Measurements from ENCODE around the gene KCNJ6. TPM values are rescaled to one million over a fixed set of nuclear protein-coding genes. Genes with fewer than 3 reads are reported as not detected.

KCNJ6 gene
- total and polyA plus RNA-seq, 7 experiments from 2014 or later = 0.01 TPM; not detected in 6

- peak overlapping the region; percentile 56 to 100 (median 96) for H3K4me3 Mint-ChIP-seq
- no peaks in the 10 kb centered on the region for H3K9me3 ChIP-seq (ENCODE audit: control insufficient read depth in 2 of 3, low read length in 3 of 3)
- H3K4me3 ChIP-seq (ENCODE audit: low read length) = peak overlapping the region; percentile 99
- peaks cover 0 to 32% (median 17%) of the 10 kb centered on the region in 7 donors for H3K4me1 Mint-ChIP-seq
- no peaks in the 10 kb centered on the region for H3K36me3 Mint-ChIP-seq
- H3K27me3 ChIP-seq (ENCODE audit: control insufficient read depth in 2 of 2, insufficient read depth in 2 of 2, low read length in 2 of 2) = no peaks in the 10 kb centered on the region
- intact Hi-C loops (cut with micrococcal nuclease) = loop anchor here (1.0 to 10.0 kb wide), 22 partner anchors 44 to 1882 kb away; partner anchors contain the start of genes BRWD1 (in 2 of the 2), DYRK1A (in 2 of the 2), VPS26C (in 2 of the 2) and DOP1B (in 1 of the 2)
- DNase-seq (peak in 1 of 9 donors; percentile 7), ATAC-seq (no peak)
- ChIA-PET POLR2A (interaction anchor here (0.6 to 1.8 kb wide), 7 partner anchors 8 to 1784 kb away, joined by 3 to 6 read pairs (median 3); partner anchors contain the start of genes HMGN1, PIGP and TTC3), CTCF (interaction anchor here (1.1 to 1.5 kb wide), 3 partner anchors 8 to 681 kb away, joined by 3 to 4 read pairs (median 3); no protein-coding TSS in a partner anchor)
- peaks cover 11 to 17% of the 10 kb centered on the region in 2 donors for H3K4me1 ChIP-seq (ENCODE audit: control insufficient read depth in 2 of 2, insufficient read depth in 2 of 2, low read length in 2 of 2)
- H3K27ac ChIP-seq (ENCODE audit: low read depth, low read length) = peak overlapping the region; percentile 82
- peaks cover 0 to 10% (median 0%) of the 10 kb centered on the region in 5 donors for H3K27me3 Mint-ChIP-seq
- H3K36me3 ChIP-seq (ENCODE audit: control insufficient read depth in 2 of 3, insufficient read depth in 3 of 3, low read length in 3 of 3) = no peaks in the 10 kb centered on the region
- H3K27ac Mint-ChIP-seq = peak overlapping the region; percentile 97 to 100 (median 99)
- H3K9me3 Mint-ChIP-seq = peaks cover 0 to 2% (median 0%) of the 10 kb centered on the region in 11 donors
These were observed 351.2 kb downstream of the KCNJ6 start for GRCh38 chr21:37564924-37565529.

DNA sequence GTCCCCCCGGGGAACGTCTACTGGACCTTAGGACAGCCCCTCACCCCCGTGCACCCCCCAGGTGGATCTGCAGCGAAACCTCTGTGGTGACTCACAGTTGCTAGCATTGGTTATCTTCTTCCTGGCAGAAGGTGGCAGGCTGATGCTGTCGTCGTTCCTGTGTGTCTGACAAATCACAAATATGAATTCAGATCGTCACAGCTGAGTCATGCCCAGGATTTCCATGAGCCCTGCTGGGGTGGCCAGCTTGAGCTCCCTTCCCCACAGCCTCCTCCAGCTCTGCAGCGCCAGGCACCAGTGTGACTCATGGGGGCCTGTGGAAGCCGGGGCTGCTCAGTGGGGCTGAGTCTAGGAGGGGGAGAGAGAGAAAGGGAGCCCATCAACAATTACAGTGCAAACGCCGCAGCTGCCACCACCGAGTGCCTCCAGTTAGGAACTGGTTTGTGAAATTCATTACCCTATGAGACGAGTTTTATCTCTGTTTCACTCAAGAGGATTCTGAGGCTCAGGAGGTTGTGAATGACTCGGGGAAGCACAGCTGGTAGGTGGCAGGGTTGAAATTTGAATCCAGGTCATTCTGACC lies 351.8 kb downstream of the KCNJ6 start:
- peak; percentile 81 for ATAC-seq
- intact Hi-C loops (cut with micrococcal nuclease) = loop anchor here (1.0 to 10.0 kb wide), 22 partner anchors 45 to 1883 kb away; partner anchors contain the start of genes BRWD1 (in 2 of the 2), DYRK1A (in 2 of the 2), VPS26C (in 2 of the 2) and DOP1B (in 1 of the 2)
- peaks cover 0 to 32% (median 17%) of the 10 kb centered on the region in 7 donors for H3K4me1 Mint-ChIP-seq
- peaks cover 0 to 8% (median 0%) of the 10 kb centered on the region in 5 donors for H3K27me3 Mint-ChIP-seq
- H3K36me3 Mint-ChIP-seq = no peaks in the 10 kb centered on the region
- DNase-seq = peak in 7 of 9 donors; percentile 73 to 93 (median 81)
- Histone ChIP-seq H3K27me3 (ENCODE audit: control insufficient read depth in 2 of 2, insufficient read depth in 2 of 2, low read length in 2 of 2) (no peaks in the 10 kb centered on the region), H3K27ac (ENCODE audit: low read depth, low read length) (peak overlapping the region; percentile 82), H3K4me1 (ENCODE audit: control insufficient read depth in 2 of 2, insufficient read depth in 2 of 2, low read length in 2 of 2) (peaks cover 11 to 17% of the 10 kb centered on the region in 2 donors), H3K4me3 (ENCODE audit: low read length) (peak overlapping the region; percentile 99), H3K9me3 (ENCODE audit: control insufficient read depth in 2 of 3, low read length in 3 of 3) (no peaks in the 10 kb centered on the region), H3K36me3 (ENCODE audit: control insufficient read depth in 2 of 3, insufficient read depth in 3 of 3, low read length in 3 of 3) (no peaks in the 10 kb centered on the region)
- H3K9me3 Mint-ChIP-seq = peaks cover 0 to 2% (median 0%) of the 10 kb centered on the region in 11 donors
- peak overlapping the region; percentile 97 to 100 (median 99) for H3K27ac Mint-ChIP-seq
- peak overlapping the region; percentile 93 to 100 (median 97) for H3K4me3 Mint-ChIP-seq
- POLR2A ChIA-PET = interaction anchor here (0.6 to 2.1 kb wide), 14 partner anchors 9 to 1784 kb away, joined by 3 to 17 read pairs (median 4); partner anchors contain the start of genes DYRK1A, HMGN1, PIGP and PSMG1
- CTCF ChIA-PET = interaction anchor here (0.8 to 1.8 kb wide), 9 partner anchors 9 to 682 kb away, joined by 3 to 5 read pairs (median 4); no protein-coding TSS in a partner anchor

- POLR2A ChIA-PET = interaction anchor here (0.6 to 2.1 kb wide), 15 partner anchors 9 to 1620 kb away, joined by 3 to 17 read pairs (median 3); partner anchors contain the start of genes DYRK1A, PIGP, PSMG1 and TTC3
- peaks cover 0 to 32% (median 17%) of the 10 kb centered on the region in 7 donors for H3K4me1 Mint-ChIP-seq
- CTCF ChIA-PET = interaction anchor here (0.6 to 1.8 kb wide), 11 partner anchors 8 to 959 kb away, joined by 3 to 6 read pairs (median 4); no protein-coding TSS in a partner anchor
- H3K4me3 ChIP-seq (ENCODE audit: low read length) = peak overlapping the region; percentile 99
- intact Hi-C loops (cut with micrococcal nuclease) = loop anchor here (1.0 to 10.0 kb wide), 23 partner anchors 46 to 1884 kb away; partner anchors contain the start of genes BRWD1 (in 2 of the 2), DYRK1A (in 2 of the 2), VPS26C (in 2 of the 2) and DOP1B (in 1 of the 2)
- H3K27me3 ChIP-seq (ENCODE audit: control insufficient read depth in 2 of 2, insufficient read depth in 2 of 2, low read length in 2 of 2) = no peaks in the 10 kb centered on the region
- peak; percentile 86 to 94 (median 91) for DNase-seq
- H3K27ac ChIP-seq (ENCODE audit: low read depth, low read length) = peak overlapping the region; percentile 82
- no peaks in the 10 kb centered on the region for H3K36me3 Mint-ChIP-seq
- H3K9me3 Mint-ChIP-seq = peaks cover 0 to 5% (median 0%) of the 10 kb centered on the region in 11 donors
- H3K36me3 ChIP-seq (ENCODE audit: control insufficient read depth in 2 of 3, insufficient read depth in 3 of 3, low read length in 3 of 3) = no peaks in the 10 kb centered on the region
- peaks cover 0 to 8% (median 2%) of the 10 kb centered on the region in 5 donors for H3K27me3 Mint-ChIP-seq
- H3K4me1 ChIP-seq (ENCODE audit: control insufficient read depth in 2 of 2, insufficient read depth in 2 of 2, low read length in 2 of 2) = peaks cover 11 to 17% of the 10 kb centered on the region in 2 donors
- peak overlapping the region; percentile 97 to 100 (median 99) for H3K27ac Mint-ChIP-seq
- ATAC-seq = peak; percentile 93
- H3K9me3 ChIP-seq (ENCODE audit: control insufficient read depth in 2 of 3, low read length in 3 of 3) = no peaks in the 10 kb centered on the region
- peak overlapping the region; percentile 93 to 100 (median 97) for H3K4me3 Mint-ChIP-seq
These were observed 352.5 kb downstream of the KCNJ6 start for GRCh38 chr21:37563641-37564340.

GRCh38 chr21:37562920-37563640 lies 353.2 kb downstream of the KCNJ6 start:
- intact Hi-C loops (cut with micrococcal nuclease) = loop anchor here (2.0 to 10.0 kb wide), 12 partner anchors 48 to 1884 kb away; partner anchors contain the start of genes BRWD1 (in 2 of the 2), DOP1B (in 1 of the 2), ETS2 (in 1 of the 2) and LCA5L (in 1 of the 2)

More at GRCh38 chr21:37562920-37563640, 353.2 kb downstream of the KCNJ6 start:
- Histone ChIP-seq H3K4me3 (ENCODE audit: low read length) (peak overlapping the region; percentile 99), H3K9me3 (ENCODE audit: control insufficient read depth in 2 of 3, low read length in 3 of 3) (peaks cover 0 to 4% (median 0%) of the 10 kb centered on the region in 3 experiments), H3K36me3 (ENCODE audit: control insufficient read depth in 2 of 3, insufficient read depth in 3 of 3, low read length in 3 of 3) (no peaks in the 10 kb centered on the region), H3K27ac (ENCODE audit: low read depth, low read length) (peak overlapping the region; percentile 82), H3K27me3 (ENCODE audit: control insufficient read depth in 2 of 2, insufficient read depth in 2 of 2, low read length in 2 of 2) (no peaks in the 10 kb centered on the region), H3K4me1 (ENCODE audit: control insufficient read depth in 2 of 2, insufficient read depth in 2 of 2, low read length in 2 of 2) (peaks cover 11 to 17% of the 10 kb centered on the region in 2 donors)
- H3K36me3 Mint-ChIP-seq = no peaks in the 10 kb centered on the region
- H3K27ac Mint-ChIP-seq = peak overlapping the region; percentile 89 to 100 (median 99)
- DNase-seq (no peak), ATAC-seq (no peak)
- peaks cover 0 to 7% (median 3%) of the 10 kb centered on the region in 5 donors for H3K27me3 Mint-ChIP-seq
- peaks cover 0 to 10% (median 0%) of the 10 kb centered on the region in 11 donors for H3K9me3 Mint-ChIP-seq
- H3K4me1 Mint-ChIP-seq = peaks cover 0 to 32% (median 17%) of the 10 kb centered on the region in 7 donors
- ChIA-PET POLR2A (interaction anchor here (0.5 to 2.1 kb wide), 13 partner anchors 8 to 491 kb away, joined by 3 to 17 read pairs (median 3); partner anchors contain the start of genes DYRK1A, PIGP, TTC3 and VPS26C), CTCF (interaction anchor here (0.6 to 1.8 kb wide), 9 partner anchors 8 to 958 kb away, joined by 3 to 6 read pairs (median 4); no protein-coding TSS in a partner anchor)
- peak overlapping the region; percentile 93 to 100 (median 97) for H3K4me3 Mint-ChIP-seq
